SK-N-DZ (cell line): ENCODE results near the gene GRAMD4.

Experiments used
- DNase-seq: peaks from one replicate; pipeline ENCODE4 v3.0.0-alpha.2; 2015; ENCODE audit warnings: low spot score

GRAMD4 gene

DNA sequence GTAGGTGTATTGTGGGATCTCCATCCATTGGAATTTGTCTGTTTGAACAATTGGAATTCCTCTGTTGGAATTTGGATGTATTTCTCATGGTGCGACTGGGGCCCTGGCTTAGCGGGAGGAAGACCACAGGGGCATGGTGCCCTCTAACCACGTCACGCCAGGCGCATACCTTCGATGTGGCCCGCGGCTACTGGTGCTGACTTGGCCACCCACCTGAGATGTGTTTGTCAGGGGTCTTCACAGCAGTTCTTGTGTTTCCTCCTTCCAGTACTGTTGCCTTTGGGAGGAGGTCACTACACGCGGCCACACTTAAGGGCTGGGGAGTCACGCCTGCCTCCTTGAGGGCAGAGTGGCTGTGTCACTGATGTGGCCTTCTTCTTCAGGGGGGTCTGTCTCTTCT is 36.6 kb upstream of the GRAMD4 start:
- DNase-seq: no peak

DNA sequence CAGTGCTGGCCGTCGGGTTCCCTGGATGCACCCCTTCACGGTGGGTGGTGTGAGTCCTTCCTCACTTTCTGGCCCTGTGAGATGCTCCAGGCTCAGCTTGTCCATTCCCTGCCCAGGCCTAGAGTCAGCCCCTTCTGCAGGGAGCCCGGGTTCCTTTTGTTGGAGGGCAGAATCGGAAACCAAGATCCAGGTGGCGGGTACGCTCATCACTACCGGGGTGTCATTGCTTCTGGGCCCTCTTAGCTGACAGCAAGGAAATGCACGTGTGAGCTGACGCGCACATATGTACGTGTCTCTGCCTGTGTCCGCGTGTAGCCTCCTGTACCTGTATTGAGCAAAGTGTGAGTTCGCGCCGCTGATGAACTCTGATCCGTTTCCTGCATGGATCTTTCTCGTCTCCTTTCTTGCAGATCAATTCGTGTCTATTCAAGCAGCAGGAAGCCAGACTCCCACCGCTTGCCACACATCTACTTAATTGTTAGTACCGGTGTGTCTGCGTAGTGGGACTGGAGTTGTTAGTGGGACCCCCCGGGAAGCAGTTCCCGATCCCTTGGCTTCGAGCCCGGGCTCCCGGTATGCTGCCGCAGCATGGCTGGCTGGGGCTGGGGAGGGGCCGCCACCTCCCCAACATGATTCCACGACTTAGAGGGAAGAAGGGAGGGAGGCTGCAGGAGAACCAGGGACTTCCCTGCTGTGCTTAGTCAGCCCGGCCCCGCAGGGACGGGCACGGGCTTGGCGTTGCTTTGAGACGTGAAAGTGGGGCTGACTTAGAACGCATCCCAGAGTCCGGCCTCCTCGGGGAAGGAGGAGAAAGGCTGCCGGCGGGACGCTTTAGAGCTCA is 35.9 kb upstream of the GRAMD4 start:
- DNase-seq: no peak

DNA sequence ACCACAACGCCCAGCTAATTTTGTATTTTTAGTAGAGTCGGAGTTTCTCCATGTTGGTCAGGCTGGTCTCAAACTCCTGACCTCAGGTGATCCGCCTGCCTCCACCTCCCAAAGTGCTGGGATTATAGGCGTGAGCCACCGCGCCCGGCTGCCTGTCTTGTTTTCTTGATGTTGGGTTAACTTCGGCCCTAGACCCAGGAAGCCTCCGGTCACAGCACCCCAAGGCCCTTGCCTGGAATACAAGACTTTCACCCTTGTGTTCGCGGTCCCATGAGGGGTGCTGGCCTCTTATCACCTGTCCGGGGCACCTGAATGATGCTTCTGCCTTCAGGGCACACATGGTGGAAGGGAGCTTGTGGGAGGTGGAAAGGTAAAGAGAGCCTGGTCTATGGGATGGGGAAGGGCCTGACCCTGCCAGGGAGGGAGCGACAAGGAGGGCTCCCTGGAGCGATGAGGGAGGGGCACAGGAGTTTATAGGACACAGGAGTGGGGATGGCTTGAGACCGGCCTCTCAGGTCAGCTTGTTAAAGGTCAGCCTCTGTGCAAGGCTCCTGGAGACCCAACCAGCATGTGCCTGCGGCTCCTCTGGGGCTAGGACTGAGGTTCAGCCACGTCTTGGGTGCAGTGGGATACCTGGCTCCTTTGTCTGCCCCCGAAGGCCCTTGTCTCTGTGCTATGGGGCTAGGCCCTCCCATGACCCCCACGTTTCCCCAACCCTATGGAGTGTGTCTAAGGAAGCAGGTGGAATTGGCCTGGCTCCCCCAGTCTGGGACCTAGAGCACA is 34.7 kb upstream of the GRAMD4 start:
- no peak for DNase-seq

DNA sequence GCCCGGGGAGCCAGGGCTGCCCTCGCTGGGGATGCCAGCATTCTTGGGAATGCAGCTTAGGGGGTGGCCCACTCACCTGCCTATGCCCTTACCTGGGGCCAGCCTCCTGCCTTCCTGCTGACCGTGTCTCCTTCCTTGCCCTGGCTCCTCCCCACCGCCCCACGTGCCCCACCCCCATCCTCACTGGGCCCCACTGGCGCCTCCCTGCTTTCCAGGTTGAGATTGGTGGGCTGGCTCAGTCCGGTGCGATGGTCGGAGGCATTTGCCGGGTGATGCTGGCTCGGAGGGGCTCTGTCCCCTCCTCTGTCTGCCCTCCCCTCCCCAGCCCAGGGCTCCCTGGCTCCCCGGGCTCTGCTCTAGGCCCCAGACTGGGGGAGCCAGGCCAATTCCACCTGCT is 34.1 kb upstream of the GRAMD4 start:
- DNase-seq: no peak

DNA sequence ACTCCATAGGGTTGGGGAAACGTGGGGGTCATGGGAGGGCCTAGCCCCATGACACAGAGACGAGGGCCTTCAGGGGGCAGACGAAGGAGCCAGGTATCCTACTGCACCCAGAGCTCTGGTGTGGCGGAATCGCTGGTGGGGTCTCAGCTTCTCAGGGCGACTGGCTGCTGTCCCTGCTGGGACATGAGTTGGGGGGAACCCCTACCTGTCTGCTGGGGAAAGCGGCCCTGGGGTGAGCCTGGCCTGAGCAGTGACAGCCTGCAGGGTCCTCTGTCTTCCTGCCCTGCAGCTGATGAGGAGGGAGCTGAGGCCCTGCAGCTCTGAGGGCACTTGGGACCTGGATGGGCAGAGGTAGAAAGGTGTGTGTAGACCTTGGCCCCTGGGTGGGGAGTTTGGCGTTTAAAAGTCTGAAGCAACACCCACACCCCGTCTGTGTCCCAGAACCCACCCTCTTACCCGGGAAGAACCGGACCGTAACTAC is 33.6 kb upstream of the GRAMD4 start:
- no peak for DNase-seq

DNA sequence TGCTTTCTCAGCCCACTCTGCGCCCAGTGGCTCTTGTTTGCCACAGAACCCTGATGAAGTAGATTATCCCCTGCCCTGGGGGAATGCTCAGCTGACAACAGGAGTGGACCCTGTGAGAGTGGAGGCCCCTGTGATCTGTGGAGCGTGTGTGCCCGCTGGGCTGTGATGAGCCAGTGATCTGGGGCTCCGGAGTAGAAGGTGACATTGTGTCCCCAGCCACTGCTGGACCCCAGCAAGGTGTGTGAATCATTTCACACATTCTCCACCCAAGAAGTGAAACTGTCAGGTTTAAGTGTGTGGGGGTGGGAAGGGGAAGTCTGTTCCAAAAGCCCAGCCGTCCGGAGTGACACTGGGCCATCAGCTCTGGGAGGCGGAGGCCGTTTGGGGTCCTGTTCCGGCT is 33.1 kb upstream of the GRAMD4 start:
- DNase-seq: no peak

DNA sequence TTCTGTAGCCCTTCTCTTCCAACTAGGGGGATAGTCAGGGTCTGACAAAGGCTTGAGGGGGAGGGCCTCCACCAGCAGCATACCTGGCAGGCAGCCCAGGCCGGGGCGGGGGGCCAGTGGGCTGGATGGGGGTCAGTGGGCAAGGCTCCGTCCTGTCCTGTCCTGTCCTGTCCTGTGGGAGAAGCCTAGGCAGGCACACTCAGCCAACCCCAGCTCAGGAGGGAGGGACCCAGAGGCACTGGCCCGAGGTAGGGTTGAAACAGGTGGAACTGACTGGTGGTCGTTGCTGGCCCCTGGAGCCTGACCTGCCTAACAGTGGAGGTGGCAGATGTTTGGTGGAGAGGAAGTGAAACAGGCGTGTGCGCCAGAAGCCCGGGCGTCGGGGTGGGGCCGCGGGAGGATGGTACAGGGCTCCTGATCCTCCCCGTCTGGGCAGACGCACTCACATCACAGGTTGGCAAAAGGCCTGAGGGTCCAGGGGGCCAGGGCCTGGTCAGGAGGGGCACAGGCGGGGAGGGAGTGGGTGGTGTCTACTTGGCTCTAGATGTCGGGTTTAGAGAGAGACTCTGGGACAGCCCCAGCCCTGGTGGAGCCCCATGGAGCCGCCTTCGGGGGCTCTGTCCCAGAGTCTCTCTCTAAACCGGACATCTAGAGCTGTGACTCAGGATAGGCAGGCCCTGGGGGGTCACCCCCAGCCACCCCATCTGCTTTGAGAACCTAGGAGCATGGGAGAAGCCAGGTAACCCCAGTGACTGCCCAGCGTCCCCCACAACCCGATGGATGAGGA is 32.5 kb upstream of the GRAMD4 start:
- no peak for DNase-seq

DNA sequence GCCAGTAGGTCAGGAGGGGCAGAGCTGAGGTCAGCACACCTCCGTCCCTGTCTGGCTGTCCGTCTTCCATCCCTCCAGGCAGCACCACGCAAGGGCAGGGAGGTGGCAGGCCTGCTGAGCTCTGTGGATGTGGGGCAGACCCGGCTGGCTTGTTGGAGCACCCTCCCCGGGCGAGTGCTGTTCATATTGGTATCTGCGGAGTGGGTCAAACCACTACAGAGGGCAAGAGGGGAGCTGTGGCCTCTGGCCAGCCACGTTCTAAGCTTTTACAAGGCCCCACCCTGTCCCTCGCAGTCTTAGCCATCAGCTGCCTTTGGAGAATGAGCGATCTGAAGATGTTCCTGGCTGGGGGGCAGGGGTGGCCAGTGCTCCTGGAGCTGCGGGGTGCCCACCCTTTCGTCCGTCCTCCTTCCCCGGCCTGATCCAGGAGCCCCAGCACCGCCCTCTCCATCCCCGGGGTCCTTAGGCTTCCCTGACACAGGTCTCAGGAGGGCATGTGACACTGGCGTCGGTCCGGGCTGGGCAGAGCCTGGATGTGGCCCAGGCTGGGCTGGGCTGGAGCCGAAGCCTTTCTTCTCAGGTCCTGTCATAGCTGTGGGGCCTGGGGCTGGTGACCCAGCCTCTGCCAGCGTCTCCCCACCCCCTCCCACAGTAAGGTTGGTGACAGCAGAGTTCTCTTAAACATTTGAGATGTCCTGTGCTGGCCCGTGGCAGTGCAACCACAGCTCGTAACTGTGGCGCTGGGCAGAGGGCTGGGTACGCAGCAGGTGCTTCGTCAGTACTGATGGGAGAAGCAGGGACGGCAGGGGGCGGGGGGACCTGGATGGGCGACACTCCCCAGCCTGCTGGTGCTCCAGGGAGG is 31.7 kb upstream of the GRAMD4 start:
- DNase-seq: no peak

DNA sequence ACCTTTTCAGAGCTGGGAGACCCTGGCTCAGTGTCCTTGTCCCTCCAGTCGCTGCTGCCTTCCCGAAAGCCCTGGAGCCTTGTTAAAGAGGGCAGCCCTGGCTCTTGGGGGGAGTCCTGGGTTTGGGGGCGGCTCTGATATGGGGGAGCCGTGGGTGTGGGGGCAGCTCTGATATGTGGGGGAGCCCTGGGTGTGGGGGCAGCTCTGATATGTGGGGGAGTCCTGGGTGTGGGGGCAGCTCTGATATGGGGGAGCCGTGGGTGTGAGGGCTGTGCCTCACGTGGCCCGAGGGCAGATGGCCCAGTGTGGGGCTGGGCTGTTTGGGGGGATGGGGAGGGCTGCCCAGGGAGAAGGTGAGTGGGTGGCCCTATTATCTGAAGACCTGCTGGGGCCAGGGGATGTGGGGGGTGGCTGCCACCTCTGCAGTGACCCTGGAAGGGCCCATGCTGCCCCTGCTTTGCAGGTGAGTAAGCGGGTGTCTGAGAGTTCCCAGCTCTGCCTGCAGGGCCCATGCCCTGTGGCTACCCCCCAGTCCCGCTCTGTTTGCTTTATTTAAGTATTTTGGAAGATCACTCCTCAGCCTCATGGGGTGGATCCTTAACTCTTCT is 30.9 kb upstream of the GRAMD4 start:
- no peak for DNase-seq

DNA sequence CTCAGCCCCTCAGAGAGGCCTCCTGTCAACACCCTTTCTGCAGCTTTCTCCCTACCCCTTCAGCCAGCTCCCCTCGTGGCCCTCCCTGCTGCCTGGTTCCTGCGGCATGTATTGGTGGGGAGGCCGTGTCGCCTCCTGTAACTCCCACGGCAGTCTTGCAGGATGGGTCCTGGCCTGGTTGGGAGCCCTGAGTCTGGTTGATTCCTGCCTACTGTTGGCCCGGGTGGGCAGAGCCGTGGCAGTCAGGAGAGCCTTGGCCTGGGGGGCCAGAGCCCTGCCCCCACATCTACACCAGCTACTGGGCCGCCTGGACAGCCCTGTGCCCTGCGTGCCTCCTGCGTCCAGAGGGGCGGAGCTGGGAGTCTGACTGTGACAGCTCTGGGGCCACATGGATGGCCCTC is 30.3 kb upstream of the GRAMD4 start:
- no peak for DNase-seq

DNA sequence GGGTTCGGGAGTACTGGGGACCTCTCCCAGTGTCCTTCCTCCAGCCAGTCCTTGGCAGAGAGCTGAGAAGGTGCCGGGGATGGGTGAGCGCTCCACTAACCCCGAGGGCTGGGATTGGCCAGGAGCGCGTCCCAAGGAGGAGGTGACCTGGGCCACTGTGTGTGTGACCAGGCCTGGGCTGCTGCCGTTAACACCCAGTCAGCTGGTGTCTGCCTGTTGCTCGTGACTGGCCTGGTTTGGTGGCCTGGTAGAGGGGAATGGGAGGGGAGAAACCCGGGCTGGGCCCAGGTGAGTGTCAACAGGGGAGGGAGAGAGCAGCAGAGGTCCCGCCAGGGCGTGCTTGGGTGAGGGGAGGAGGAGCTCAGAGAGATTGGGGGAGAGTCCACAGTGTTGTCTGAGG is 29.9 kb upstream of the GRAMD4 start:
- DNase-seq: no peak

DNA sequence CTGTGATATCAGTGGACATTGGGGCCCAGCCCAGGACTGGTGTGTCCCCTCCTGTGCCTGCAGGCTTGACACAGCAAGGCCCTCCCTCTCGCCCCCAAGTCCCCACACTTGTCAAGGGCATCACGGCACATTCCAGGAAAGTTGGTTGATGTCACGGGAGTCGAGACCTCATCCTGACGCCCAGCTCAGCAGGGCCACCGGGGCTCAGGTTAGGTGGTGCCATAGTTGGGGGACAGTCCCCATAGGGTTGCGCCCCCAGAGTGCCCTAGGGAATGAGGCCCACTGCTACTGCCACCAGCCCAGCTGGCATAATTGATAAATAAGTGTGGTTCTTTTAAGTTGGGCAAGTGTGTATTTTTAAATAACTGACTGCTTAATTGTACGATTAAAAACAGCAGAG is 28.3 kb upstream of the GRAMD4 start:
- DNase-seq: no peak

DNA sequence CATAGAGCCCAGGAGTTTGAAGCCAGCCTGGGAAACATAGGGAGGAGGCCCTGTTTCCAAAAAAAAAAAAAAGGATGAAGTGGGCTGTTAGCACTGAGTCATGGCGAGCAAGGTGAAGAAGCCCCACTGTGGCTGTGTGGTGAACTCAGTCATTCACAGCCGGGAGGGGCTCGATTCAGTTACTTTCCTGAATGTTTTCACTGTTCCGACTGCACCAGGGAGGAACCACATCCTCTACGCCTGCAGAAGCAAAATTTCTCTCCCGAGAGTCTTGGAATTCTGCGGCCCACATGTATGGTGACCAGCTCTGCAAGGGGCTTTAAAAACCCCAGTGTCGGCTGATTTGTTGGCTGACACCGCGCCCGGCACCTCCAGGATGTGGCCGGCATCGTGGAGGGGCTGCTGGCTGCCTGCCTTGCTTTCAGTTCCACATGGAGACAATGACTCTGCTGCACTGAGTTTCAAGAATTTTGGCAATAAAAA is 27.8 kb upstream of the GRAMD4 start:
- no peak for DNase-seq

DNA sequence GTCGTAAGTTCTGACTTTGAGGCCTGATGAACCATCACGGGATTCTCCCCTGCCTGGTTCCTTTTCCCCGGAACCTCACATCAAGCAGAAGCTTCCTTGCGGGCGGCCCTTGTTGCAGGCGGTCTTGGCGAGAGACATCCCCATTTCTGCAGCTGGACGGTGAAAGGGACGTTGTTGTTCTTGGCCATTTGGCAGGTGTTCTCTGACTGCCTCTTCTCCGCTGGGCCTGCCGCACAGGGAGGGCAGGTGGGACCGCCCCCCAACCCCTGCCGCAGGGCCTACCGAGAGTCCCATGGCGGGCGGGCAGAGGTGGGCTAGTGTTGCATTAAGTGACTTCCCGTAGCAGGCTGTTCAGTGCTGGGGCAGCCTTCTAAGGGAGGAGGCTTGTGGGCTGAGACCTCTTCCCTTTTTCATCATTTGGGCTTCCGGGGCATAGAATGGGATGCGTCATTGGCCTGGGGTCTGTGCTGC is 26.9 kb upstream of the GRAMD4 start:
- DNase-seq: no peak

DNA sequence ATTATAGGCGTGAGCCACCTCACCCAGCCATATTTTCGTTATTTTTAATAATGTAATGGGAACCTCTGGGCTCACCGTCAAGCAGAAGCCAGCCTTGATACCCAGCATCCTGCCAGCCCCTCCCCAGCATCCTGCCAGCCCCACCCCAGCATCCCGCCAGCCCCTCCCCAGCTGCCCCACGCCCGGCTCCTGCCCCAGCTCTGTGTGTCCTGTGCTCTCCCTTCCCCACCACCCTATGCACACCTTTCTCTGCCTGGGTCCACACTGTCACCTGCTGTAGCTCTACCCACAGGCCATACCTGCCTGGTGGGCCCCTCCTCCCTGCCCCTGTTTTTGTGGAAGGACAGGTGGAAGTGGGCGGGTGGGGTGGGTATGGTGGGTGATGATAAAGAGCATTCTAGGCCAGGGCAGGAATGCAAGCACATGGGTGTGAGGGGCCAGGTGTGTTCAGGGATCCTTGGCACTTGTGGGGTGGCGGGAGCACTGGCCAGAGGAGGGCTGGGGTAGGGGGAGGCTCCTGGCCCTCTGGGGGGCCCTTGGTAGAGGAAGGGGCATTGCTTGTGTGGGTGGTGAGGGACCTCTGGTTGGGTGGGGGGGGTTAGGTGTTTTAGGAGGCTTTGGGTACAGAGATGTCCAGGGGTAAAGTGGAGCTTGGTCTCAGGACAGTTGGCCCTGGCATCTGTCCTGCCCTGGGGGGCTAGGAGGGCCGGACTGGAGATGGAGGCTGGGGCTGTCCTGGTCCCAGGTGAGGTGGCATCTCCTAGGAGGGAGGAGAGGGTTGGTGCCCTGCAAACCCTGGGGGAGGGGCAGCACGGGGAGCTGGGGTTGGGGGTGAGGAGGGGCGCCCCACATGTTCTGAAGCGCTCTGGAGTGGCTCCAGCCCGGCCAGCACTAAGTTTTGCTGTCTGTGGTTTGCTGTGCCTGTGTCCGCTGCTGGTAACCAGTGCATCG is 25.9 kb upstream of the GRAMD4 start:
- no peak for DNase-seq

DNA sequence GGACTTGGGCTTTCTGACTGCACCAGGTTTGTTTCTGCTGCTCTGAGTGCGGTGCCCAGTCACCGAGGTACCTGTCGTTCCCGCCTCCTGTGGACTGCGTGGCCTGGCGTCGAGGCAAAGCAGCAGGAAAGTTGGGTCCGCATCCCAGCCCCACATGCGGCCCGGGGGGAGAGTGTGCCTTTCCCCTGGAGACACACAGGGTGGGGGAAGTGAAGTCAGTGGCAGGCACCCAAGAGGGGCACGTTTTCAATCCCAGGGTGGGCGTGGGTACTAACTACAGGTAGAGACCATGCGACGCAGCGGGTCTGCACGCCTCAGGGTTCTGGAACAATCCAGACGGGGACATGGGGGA is 25.3 kb upstream of the GRAMD4 start:
- no peak for DNase-seq

DNA sequence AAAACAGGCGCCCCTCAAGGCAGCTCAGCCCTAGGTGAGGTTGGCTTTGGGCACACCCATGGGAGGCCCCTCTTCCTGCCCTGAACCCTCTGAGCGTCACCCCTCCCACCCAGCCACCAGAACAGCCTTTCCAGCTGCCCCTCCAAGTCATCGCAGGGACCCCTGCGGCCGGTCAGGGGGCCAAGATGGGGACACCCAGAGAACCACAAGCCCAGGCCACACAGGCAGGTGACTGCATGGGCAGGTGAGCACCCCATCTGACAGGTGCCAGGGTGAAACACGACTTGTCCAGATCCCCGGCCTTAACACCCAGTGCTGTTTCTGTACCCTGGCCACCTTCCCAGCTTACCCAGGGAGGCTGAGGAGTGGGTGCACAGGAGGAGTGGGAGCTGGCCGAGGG is 24.6 kb upstream of the GRAMD4 start:
- DNase-seq: no peak

DNA sequence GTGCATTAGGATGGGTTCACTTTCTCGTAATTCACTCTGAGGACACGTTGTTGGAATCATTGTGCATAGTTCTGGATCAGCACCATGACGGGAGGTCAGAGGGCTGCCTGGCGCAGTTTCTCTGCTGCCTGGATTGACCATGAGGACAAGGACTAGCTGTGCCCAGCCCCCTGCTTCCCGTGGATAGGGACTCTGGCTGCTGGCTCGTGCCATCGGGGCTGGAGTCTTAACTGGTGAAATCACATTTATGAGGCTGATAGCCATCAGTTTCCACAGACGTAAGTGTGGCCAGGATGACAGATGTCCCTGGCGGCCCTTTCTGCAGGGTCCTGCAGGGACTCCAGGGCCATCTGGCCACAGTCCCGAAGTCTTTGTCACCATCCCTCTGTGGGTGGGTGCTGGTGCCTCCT is 24.1 kb upstream of the GRAMD4 start:
- DNase-seq: peak; percentile 95

DNA sequence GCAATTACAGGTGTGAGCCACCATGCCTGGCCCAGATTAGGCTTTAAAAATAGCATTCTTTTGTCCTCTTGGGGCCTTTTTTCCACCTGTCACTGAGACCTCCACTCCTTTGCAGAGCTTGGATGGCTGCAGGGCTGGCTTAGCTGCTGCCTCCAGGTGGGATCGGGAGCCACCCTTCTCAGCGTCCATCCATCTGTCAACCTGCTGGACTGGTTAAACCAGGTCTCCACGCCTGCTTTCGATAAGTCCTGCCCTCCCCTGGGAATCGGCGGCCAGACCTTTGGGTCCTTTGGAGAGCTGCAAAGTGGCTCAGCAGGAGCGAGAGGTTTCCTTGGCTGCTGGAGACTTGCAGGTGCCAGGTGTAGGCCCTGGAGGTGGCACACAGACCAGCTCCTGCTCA is 23.4 kb upstream of the GRAMD4 start:
- no peak for DNase-seq
